Neutrophil (primary cell): ENCODE results near the gene NFE2L2.
"Not testable (repeated sequence)": the region's sequence is repeated elsewhere in the genome, so short reads cannot be mapped to it uniquely, and the experiment has no call there.

Source experiments
- H3K27ac ChIP-seq: fragments of 200-600 bp; sonication (generic); 2 replicates; pipeline ENCODE4 v1.5.1; 2016; ENCODE audit warnings: mild to moderate bottlenecking, moderate library complexity
- H3K27me3 ChIP-seq: fragments of 200-600 bp; sonication (generic); 2 replicates; pipeline ENCODE4 v1.6.0; 2016; ENCODE audit warnings: mild to moderate bottlenecking
- H3K36me3 ChIP-seq: fragments of 200-600 bp; sonication (generic); 2 replicates; pipeline ENCODE4 v1.5.1; 2017
- H3K4me1 ChIP-seq, 2 experiments: fragments of 200-600 bp in 1 of 2; sonication (generic) in 1 of 2; 1 replicate in 1 of 2; 2 replicates in 1 of 2; pipeline versions ENCODE4 v1.5.1 to v1.6.1; 2013 to 2016; ENCODE audit warnings: low read depth in 1 of 2, low read length in 1 of 2, mild to moderate bottlenecking in 1 of 2, moderate library complexity in 1 of 2; ENCODE audit not compliant: control insufficient read depth in 1 of 2, insufficient read depth in 1 of 2
- H3K4me3 ChIP-seq, 2 experiments: fragments of 200-600 bp in 1 of 2; sonication (generic) in 1 of 2; 1 replicate in 1 of 2; 2 replicates in 1 of 2; pipeline ENCODE4 v1.5.1; 2013 to 2016; ENCODE audit warnings: low read depth in 1 of 2, low read length in 1 of 2, mild to moderate bottlenecking in 1 of 2, moderate library complexity in 1 of 2
- H3K9me3 ChIP-seq: fragments of 200-600 bp; sonication (generic); 2 replicates; pipeline ENCODE4 v1.5.1; 2016
- CTCF ChIP-seq: fragments of 200-600 bp; sonication (generic); IDR thresholded peaks from 2 replicates; pipeline ENCODE4 v1.5.1; 2016; ENCODE audit warnings: antibody characterized with exemption

NFE2L2 gene

GRCh38 chr2:177187631-177188312 lies 76.8 kb downstream of the NFE2L2 start:
- no peak for TF ChIP-seq CTCF
- H3K36me3 ChIP-seq, result no peaks in the 10 kb centered on the region
- no peaks in the 10 kb centered on the region for H3K4me1 ChIP-seq
- H3K27me3 ChIP-seq, result no peaks in the 10 kb centered on the region
- H3K9me3 ChIP-seq, result no peaks in the 10 kb centered on the region
- H3K4me3 ChIP-seq, result no peak overlapping the region
- H3K27ac ChIP-seq, result no peak overlapping the region

GRCh38 chr2:177186038-177186437 lies 78.5 kb downstream of the NFE2L2 start:
- not testable (repeated sequence) for H3K4me3 ChIP-seq, H3K4me1 ChIP-seq, H3K9me3 ChIP-seq, H3K27me3 ChIP-seq, H3K27ac ChIP-seq, H3K36me3 ChIP-seq

- no peak for TF ChIP-seq CTCF
- Histone ChIP-seq H3K36me3 (no peaks in the 10 kb centered on the region), H3K9me3 (no peaks in the 10 kb centered on the region), H3K4me1 (no peaks in the 10 kb centered on the region), H3K4me3 (no peak overlapping the region), H3K27me3 (no peaks in the 10 kb centered on the region), H3K27ac (no peak overlapping the region)
Observed at GRCh38 chr2:177184606-177185005, 79.9 kb downstream of the NFE2L2 start.

GRCh38 chr2:177183860-177184259 lies 80.7 kb downstream of the NFE2L2 start:
- no peak for TF ChIP-seq CTCF
- Histone ChIP-seq H3K4me3 (no peak overlapping the region), H3K4me1 (no peaks in the 10 kb centered on the region)

More at GRCh38 chr2:177183860-177184259, 80.7 kb downstream of the NFE2L2 start:
- Histone ChIP-seq H3K36me3 (no peaks in the 10 kb centered on the region), H3K27ac (no peak overlapping the region), H3K9me3 (no peaks in the 10 kb centered on the region), H3K27me3 (no peaks in the 10 kb centered on the region)
